Measurements from ENCODE around the gene APBB2. TPM values are rescaled to one million over a fixed set of nuclear protein-coding genes. Genes with fewer than 3 reads are reported as not detected.

APBB2 gene
- total RNA-seq, 1 donor: 92.3 TPM

DNA sequence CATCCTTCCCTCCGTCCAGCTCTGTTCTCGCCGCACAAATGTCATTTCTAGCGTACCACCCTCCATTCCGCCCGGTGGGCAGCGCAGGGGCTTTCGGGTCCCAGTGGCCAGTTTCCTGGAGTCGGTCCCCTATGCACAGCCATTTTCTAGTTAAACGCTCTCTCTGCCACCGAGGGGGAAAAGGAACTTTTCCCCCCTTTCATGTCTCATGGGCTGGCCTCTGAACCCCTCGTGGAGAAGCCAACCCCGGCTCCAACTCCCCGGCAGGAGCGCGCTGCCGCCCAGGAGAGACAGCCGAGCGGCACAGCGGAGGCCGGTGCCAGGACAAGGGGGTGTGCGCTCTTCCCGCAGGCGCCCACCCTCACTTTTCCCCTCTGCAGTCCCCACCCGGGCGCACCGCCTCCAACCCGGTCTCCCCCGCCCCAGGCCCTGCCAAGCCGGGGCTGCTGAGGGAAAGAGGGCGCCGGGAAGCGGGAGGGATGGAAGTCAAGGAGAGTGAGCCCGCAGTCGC is 662 bp downstream of the APBB2 start:
- Histone ChIP-seq H4K20me1 (ENCODE audit: insufficient read depth, low read length) (peaks cover 7% of the 10 kb centered on the region), H3K9me3 (ENCODE audit: low read depth, low read length) (no peaks in the 10 kb centered on the region), H3K4me2 (ENCODE audit: insufficient read depth, low read length) (peak overlapping the region; percentile 95), H3K4me1 (ENCODE audit: insufficient read depth, low read length) (peaks cover 26% of the 10 kb centered on the region), H3K27ac (ENCODE audit: low read depth, low read length) (peak overlapping the region; percentile 80), H3K36me3 (ENCODE audit: insufficient read depth, low read length) (no peaks in the 10 kb centered on the region), H3K4me3 (ENCODE audit: insufficient read depth, low read length) (peak overlapping the region; percentile 82), H3K79me2 (ENCODE audit: insufficient read depth, low read length) (peaks cover 52% of the 10 kb centered on the region), H3K27me3 (ENCODE audit: insufficient read depth, low read length) (no peaks in the 10 kb centered on the region), H2AFZ (ENCODE audit: low read length) (peak overlapping the region; percentile 17)
- DNase-seq (ENCODE audit: insufficient read length, low spot score, missing footprints): no peak
- TF ChIP-seq, protein P1, sequence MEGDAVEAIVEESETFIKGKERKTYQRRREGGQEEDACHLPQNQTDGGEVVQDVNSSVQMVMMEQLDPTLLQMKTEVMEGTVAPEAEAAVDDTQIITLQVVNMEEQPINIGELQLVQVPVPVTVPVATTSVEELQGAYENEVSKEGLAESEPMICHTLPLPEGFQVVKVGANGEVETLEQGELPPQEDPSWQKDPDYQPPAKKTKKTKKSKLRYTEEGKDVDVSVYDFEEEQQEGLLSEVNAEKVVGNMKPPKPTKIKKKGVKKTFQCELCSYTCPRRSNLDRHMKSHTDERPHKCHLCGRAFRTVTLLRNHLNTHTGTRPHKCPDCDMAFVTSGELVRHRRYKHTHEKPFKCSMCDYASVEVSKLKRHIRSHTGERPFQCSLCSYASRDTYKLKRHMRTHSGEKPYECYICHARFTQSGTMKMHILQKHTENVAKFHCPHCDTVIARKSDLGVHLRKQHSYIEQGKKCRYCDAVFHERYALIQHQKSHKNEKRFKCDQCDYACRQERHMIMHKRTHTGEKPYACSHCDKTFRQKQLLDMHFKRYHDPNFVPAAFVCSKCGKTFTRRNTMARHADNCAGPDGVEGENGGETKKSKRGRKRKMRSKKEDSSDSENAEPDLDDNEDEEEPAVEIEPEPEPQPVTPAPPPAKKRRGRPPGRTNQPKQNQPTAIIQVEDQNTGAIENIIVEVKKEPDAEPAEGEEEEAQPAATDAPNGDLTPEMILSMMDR (IDR thresholded peaks at IDR 0.05; ENCODE audit: extremely low read depth, low read depth, low read length): no peak

DNA sequence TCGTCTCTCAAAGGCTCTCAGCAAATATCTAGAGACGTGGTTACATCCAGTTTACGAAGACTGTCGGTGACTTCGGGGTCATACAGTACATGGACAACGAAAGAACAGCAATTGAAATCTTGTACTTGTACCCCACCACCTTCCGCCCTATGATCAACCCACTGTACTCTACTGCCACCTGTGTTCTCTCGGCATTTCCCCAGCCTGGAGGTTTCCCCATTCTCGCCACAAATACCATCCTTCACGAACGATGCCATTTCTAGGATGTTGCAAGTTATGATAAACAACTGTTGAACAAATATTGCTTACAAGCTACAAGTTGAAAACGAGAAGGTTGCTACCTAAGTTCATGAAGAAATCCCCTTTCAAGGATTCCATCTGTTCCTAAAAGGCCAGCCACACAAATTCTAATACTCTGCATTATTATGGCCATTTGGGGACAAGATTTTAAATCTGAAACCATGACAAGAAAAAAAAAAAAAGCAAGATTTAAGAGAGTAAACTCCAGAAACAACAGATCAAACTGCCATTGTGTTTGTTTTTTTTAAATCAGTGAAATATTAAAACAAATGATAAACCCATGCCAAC is 1.6 kb downstream of the APBB2 start:
- peaks cover 7% of the 10 kb centered on the region for H4K20me1 ChIP-seq (ENCODE audit: insufficient read depth, low read length)
- peak overlapping the region; percentile 80 for H3K27ac ChIP-seq (ENCODE audit: low read depth, low read length)
- peak; percentile 86 for DNase-seq (ENCODE audit: insufficient read length, low spot score, missing footprints)
- H3K79me2 ChIP-seq (ENCODE audit: insufficient read depth, low read length): peaks cover 57% of the 10 kb centered on the region
- no peaks in the 10 kb centered on the region for H3K27me3 ChIP-seq (ENCODE audit: insufficient read depth, low read length)
- TF ChIP-seq, protein P1 (IDR thresholded peaks at IDR 0.05; ENCODE audit: extremely low read depth, low read depth, low read length): peak; percentile 70
- peak overlapping the region; percentile 82 for H3K4me3 ChIP-seq (ENCODE audit: insufficient read depth, low read length)
- peak overlapping the region; percentile 95 for H3K4me2 ChIP-seq (ENCODE audit: insufficient read depth, low read length)
- no peak overlapping the region for H2AFZ ChIP-seq (ENCODE audit: low read length)
- H3K36me3 ChIP-seq (ENCODE audit: insufficient read depth, low read length): no peaks in the 10 kb centered on the region
- H3K9me3 ChIP-seq (ENCODE audit: low read depth, low read length): no peaks in the 10 kb centered on the region
- H3K4me1 ChIP-seq (ENCODE audit: insufficient read depth, low read length): peaks cover 33% of the 10 kb centered on the region

DNA sequence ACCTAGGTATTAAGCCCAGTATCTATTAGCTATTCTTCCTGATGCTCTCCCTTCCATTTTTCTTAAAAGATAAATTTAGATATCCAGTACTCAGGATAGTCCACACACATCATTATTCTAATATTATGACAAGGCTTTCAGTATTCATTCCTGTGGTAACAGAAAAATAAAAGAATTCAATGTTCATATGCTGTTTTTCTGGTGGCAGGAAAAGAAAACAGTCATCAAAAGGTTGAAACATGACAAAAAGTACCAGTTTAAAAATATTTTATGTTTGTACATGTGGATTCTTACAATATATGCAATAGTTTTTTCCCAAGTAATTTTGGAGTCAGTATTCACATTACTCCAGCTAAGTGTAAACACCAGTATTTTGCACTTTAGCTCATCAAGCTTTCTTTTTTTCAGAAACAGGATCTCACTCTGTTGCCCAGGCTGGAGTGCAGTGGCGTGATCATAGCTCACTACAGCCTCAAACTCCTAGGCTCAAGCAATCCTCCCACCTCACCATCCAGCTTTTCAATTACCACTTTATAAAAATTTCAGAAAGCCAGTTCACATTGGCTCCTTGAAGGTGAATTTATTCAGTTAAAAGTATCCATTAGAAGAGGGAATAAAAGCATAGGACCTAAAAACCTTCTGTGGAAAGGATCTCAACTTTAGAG is 2.3 kb downstream of the APBB2 start:
- no peak overlapping the region for H2AFZ ChIP-seq (ENCODE audit: low read length)

DNA sequence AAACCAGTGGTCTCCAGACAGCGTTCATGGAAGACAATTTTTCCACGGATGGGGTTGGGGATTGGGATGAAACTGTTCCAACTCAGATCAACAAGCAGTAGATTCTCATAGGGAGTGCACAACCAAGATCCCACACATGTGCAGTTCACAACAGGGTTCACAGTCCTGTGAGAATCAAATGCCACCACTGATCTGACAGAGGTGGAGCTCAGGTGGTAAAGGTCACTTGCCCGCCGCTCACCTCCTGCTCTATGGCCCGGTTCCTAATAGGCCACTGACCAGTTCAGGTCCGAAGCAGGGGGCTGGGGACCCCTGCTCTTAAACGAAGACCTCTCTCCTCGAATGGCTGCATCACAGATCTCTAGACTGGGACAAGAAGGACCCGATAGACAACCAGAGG is 4.4 kb downstream of the APBB2 start:
- peaks cover 9% of the 10 kb centered on the region for H4K20me1 ChIP-seq (ENCODE audit: insufficient read depth, low read length)
- H3K36me3 ChIP-seq (ENCODE audit: insufficient read depth, low read length): no peaks in the 10 kb centered on the region
- H3K27ac ChIP-seq (ENCODE audit: low read depth, low read length): no peak overlapping the region
- no peak overlapping the region for H3K4me3 ChIP-seq (ENCODE audit: insufficient read depth, low read length)
- H2AFZ ChIP-seq (ENCODE audit: low read length): no peak overlapping the region
- DNase-seq (ENCODE audit: insufficient read length, low spot score, missing footprints): no peak
- H3K27me3 ChIP-seq (ENCODE audit: insufficient read depth, low read length): no peaks in the 10 kb centered on the region
- no peak overlapping the region for H3K4me2 ChIP-seq (ENCODE audit: insufficient read depth, low read length)
- H3K79me2 ChIP-seq (ENCODE audit: insufficient read depth, low read length): peaks cover 84% of the 10 kb centered on the region
- TF ChIP-seq, protein P1 (IDR thresholded peaks at IDR 0.05; ENCODE audit: extremely low read depth, low read depth, low read length): no peak
- peaks cover 45% of the 10 kb centered on the region for H3K4me1 ChIP-seq (ENCODE audit: insufficient read depth, low read length)
- no peaks in the 10 kb centered on the region for H3K9me3 ChIP-seq (ENCODE audit: low read depth, low read length)

More for the DNA sequence above, 2.3 kb downstream of the APBB2 start:
- Histone ChIP-seq H3K79me2 (ENCODE audit: insufficient read depth, low read length) (peaks cover 63% of the 10 kb centered on the region), H3K4me1 (ENCODE audit: insufficient read depth, low read length) (peaks cover 34% of the 10 kb centered on the region), H3K27me3 (ENCODE audit: insufficient read depth, low read length) (no peaks in the 10 kb centered on the region), H3K4me3 (ENCODE audit: insufficient read depth, low read length) (peak overlapping the region; percentile 82), H3K27ac (ENCODE audit: low read depth, low read length) (peak overlapping the region; percentile 80), H3K9me3 (ENCODE audit: low read depth, low read length) (no peaks in the 10 kb centered on the region), H3K36me3 (ENCODE audit: insufficient read depth, low read length) (no peaks in the 10 kb centered on the region), H3K4me2 (ENCODE audit: insufficient read depth, low read length) (peak overlapping the region; percentile 95), H4K20me1 (ENCODE audit: insufficient read depth, low read length) (peaks cover 7% of the 10 kb centered on the region)
- DNase-seq (ENCODE audit: insufficient read length, low spot score, missing footprints): no peak
- TF ChIP-seq, protein P1 (IDR thresholded peaks at IDR 0.05; ENCODE audit: extremely low read depth, low read depth, low read length): no peak

Data from osteoblast (primary cell).